ENCODE measurements around the gene CEP192. TPM values are rescaled to one million over a fixed set of nuclear protein-coding genes. Genes with fewer than 3 reads are reported as not detected.

The CEP192 gene
- total and polyA plus RNA-seq, 8 donors: 6.7 to 21.7 (median 14.0) TPM

GRCh38 chr18:13151656-13152055 lies 160.5 kb downstream of the CEP192 start:
- ATAC-seq (no peak), FAIRE-seq (no peak), DNase-seq (no peak)
- no peak overlapping the region for H3K4me3 ChIP-seq
- intact Hi-C loops (cut with DNase I): no loop called here
- H3K27ac ChIP-seq: no peak overlapping the region
- no peaks in the 10 kb centered on the region for H3K4me1 ChIP-seq
- H3K27me3 ChIP-seq: no peaks in the 10 kb centered on the region
- TF ChIP-seq, protein P1, sequence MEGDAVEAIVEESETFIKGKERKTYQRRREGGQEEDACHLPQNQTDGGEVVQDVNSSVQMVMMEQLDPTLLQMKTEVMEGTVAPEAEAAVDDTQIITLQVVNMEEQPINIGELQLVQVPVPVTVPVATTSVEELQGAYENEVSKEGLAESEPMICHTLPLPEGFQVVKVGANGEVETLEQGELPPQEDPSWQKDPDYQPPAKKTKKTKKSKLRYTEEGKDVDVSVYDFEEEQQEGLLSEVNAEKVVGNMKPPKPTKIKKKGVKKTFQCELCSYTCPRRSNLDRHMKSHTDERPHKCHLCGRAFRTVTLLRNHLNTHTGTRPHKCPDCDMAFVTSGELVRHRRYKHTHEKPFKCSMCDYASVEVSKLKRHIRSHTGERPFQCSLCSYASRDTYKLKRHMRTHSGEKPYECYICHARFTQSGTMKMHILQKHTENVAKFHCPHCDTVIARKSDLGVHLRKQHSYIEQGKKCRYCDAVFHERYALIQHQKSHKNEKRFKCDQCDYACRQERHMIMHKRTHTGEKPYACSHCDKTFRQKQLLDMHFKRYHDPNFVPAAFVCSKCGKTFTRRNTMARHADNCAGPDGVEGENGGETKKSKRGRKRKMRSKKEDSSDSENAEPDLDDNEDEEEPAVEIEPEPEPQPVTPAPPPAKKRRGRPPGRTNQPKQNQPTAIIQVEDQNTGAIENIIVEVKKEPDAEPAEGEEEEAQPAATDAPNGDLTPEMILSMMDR (IDR thresholded peaks at IDR 0.05): no peak
- no peaks in the 10 kb centered on the region for H3K9me3 ChIP-seq
- 84 to 87% methylated on average over 5 of the region's 5 CpGs for WGBS, 2 donors
- no peaks in the 10 kb centered on the region for H3K36me3 ChIP-seq

DNA sequence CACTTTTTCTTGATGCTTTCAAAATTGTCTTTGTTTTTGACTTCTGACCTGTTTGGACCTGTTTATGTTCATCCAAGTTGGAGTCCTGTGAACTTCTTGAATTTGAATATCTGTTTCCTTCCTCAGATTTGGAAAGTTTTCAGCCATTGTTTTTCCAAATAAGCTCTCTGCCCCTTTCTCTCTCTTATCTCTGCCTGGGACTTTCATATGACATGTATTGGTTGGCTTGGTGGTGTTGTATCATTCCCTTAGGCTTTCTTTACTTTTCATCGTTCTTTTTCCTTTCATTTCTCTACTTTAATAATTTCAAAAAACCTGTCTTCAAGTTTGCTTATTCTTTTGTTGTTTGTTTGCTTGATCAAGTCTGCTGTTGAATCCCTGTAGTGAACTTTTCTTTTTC lies 167.3 kb downstream of the CEP192 start:
- H3K36me3 ChIP-seq: no peaks in the 10 kb centered on the region
- FAIRE-seq (no peak), ATAC-seq (no peak), DNase-seq (no peak)
- 66 to 81% methylated on average over 1 of the region's 1 CpG for WGBS, 2 donors
- H3K4me3 ChIP-seq: no peak overlapping the region
- no peaks in the 10 kb centered on the region for H3K27me3 ChIP-seq
- no peaks in the 10 kb centered on the region for H3K4me1 ChIP-seq
- no peaks in the 10 kb centered on the region for H3K9me3 ChIP-seq
- intact Hi-C loops (cut with DNase I): no loop called here
- TF ChIP-seq, protein P1 (IDR thresholded peaks at IDR 0.05): no peak
- H3K27ac ChIP-seq: no peak overlapping the region

DNA sequence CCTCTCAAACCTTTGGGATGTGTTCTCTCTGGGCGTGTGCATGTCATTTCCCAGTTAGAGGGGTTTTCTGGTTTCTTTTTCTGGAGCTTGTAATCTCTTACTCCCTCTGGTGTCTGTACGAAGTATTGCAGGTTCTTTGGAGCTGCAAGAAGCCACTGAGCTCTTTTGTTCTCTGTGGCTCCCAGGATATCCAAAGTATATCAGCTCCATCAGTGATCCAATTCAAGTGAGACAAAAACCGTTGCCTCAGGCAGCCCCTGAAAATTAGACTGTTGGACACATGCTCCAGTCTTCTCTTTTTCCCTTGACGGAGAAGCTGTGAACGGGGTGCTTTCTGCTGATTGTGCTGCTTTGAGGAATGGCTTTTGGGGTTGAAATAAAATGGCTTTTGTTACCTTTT lies 168.4 kb downstream of the CEP192 start:
- DNase-seq: no peak
- intact Hi-C loops (cut with DNase I): no loop called here

DNA sequence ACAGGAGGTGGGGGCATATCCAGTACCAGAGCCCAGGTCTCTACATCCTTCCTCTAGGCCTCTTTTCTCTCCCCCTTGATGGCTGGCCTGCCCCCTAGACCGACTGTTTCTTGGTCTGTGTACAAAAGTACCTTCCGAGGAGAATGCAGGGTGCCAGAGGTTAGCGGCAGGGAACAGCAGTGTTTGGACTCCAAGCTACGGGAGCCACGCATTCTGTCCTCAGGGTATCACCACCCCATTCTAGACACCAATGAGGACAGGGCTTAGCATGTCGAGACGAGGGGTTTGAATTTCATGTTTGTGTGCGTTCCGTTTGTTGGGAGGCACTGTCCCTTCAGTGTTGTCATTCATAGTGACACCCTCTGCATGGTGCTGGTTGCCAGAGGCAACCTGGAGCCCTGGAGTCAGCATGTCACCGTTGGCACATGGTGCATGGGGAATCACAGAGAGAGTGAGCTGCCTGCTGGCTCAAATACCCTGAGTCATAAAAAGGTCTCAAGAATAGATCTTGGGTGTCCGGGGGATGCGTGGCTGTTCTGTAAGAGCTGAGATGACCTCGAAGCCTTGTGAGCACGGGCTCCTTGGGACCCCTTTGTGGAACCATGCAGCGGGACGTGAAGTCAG lies 170.2 kb downstream of the CEP192 start:
- Histone ChIP-seq H3K27ac (no peak overlapping the region), H3K4me1 (no peaks in the 10 kb centered on the region), H3K9me3 (no peaks in the 10 kb centered on the region), H3K36me3 (no peaks in the 10 kb centered on the region), H3K4me3 (no peak overlapping the region), H3K27me3 (no peaks in the 10 kb centered on the region)
- ATAC-seq: no peak
- 73 to 79% methylated on average over 16 of the region's 16 CpGs for WGBS, 2 donors
- intact Hi-C loops (cut with DNase I): no loop called here
- FAIRE-seq: no peak
- no peak for DNase-seq
- TF ChIP-seq, protein P1 (IDR thresholded peaks at IDR 0.05): no peak

More for the DNA sequence above, 168.4 kb downstream of the CEP192 start:
- H3K27ac ChIP-seq: no peak overlapping the region
- H3K27me3 ChIP-seq: no peaks in the 10 kb centered on the region
- H3K4me3 ChIP-seq: no peak overlapping the region
- no peaks in the 10 kb centered on the region for H3K4me1 ChIP-seq
- WGBS, 2 donors: 37 to 43% methylated on average over 5 of the region's 5 CpGs
- TF ChIP-seq, protein P1 (IDR thresholded peaks at IDR 0.05): peak; percentile 63 to 70 (median 66)
- ATAC-seq: peak in 3 of 4 donors; percentile 53 to 80 (median 63)
- FAIRE-seq: no peak
- no peaks in the 10 kb centered on the region for H3K36me3 ChIP-seq
- H3K9me3 ChIP-seq: no peaks in the 10 kb centered on the region

DNA sequence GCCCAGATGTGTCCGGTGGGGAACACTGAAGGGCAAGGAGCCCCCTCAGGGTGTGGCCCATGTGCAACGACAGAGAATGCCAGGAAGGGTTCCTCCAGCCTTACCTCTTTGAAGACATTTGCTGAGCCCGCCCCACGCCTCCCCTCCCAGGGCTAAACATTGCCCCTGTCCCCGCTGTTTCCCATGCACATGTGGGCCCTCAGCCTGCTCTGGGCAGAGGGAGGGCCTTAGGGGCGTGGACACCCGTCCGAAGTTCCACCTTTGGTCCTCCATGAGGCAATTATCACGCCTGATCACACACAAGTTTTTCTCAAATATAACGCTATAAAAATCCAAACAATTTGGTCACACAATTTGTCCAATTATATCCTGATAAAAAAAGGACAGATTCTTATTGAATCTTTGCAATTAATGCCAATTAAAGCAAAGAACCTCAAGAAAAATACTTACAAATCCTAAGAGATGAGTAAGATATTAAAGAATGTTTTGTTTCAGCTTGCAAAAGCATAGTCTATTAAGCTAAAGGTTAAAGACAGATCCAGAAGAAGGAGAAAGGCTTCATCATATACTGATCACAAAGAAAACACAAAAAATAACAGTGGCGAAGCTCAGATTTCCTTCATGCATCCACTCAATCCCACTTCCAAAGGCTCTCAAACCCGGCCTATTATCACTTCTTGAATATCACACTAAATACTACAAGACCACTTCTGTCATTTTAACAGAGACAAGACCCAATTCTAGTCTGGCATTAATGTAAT lies 172.2 kb downstream of the CEP192 start:
- WGBS, 2 donors: 80 to 83% methylated on average over 12 of the region's 12 CpGs
- DNase-seq (no peak), FAIRE-seq (no peak), ATAC-seq (no peak)
- intact Hi-C loops (cut with DNase I): no loop called here
- Histone ChIP-seq H3K27ac (no peak overlapping the region), H3K4me1 (no peaks in the 10 kb centered on the region), H3K9me3 (no peaks in the 10 kb centered on the region), H3K27me3 (no peaks in the 10 kb centered on the region), H3K4me3 (no peak overlapping the region), H3K36me3 (no peaks in the 10 kb centered on the region)
- TF ChIP-seq, protein P1 (IDR thresholded peaks at IDR 0.05): no peak

Data from pancreas (tissue), 10 donors.